ACC112 (cell line): ENCODE results near the gene NUDT9.
"Not testable (repeated sequence)": the region's sequence is repeated elsewhere in the genome, so short reads cannot be mapped to it uniquely, and the experiment has no call there.

ENCODE experiments used
- H2AFZ ChIP-seq: fragments of 200-600 bp; sonication (generic); one replicate; pipeline ENCODE4 v1.6.0; 2017; ENCODE audit warnings: antibody characterized with exemption, low read length; ENCODE audit not compliant: unreplicated experiment
- H3K27ac ChIP-seq: fragments of 200-600 bp; sonication (generic); 2 replicates; pipeline ENCODE4 v1.5.1; 2014; ENCODE audit warnings: low read depth, mild to moderate bottlenecking, antibody characterized with exemption, low read length, moderate library complexity
- H3K27me3 ChIP-seq: fragments of 200-600 bp; sonication (generic); 2 replicates; pipeline ENCODE4 v1.6.1; 2014; ENCODE audit warnings: mild to moderate bottlenecking, antibody characterized with exemption, low read length, moderate library complexity, mixed read lengths; ENCODE audit not compliant: insufficient read depth
- H3K36me3 ChIP-seq: fragments of 200-600 bp; sonication (generic); 2 replicates; pipeline ENCODE4 v1.6.1; 2016; ENCODE audit warnings: mild to moderate bottlenecking, antibody characterized with exemption, low read length, moderate library complexity, mixed read lengths; ENCODE audit not compliant: insufficient read depth
- H3K4me1 ChIP-seq: fragments of 200-600 bp; sonication (generic); one replicate; pipeline ENCODE4 v1.6.1; 2016; ENCODE audit warnings: low read length, mixed read lengths; ENCODE audit not compliant: insufficient read depth, unreplicated experiment, control insufficient read depth
- H3K4me3 ChIP-seq: fragments of 200-600 bp; sonication (generic); 2 replicates; pipeline ENCODE4 v1.5.1; 2014; ENCODE audit warnings: mild to moderate bottlenecking, low read depth, low read length
- H3K79me2 ChIP-seq: fragments of 200-600 bp; sonication (generic); one replicate; pipeline ENCODE4 v1.6.0; 2016; ENCODE audit warnings: low read length; ENCODE audit not compliant: control insufficient read depth, unreplicated experiment, insufficient read depth

NUDT9 gene

DNA sequence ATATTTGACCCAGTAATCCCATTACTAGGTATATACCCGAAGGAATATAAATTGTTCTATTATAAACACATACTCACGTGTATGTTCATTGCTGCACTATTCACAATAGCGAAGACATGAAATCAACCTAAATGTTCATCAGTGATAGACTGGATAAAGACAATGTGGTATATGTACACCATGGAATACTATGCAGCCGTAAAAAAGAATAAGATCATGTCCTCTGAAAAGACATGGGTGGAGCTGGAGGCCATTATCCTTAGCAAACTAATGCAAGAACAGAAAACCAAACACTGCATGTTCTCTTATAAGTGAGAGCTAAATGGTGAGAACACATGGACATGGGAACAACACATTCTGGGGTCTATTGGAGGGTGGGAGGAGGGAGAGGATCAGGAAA, 36.5 kb downstream of the NUDT9 start:
- H3K36me3 ChIP-seq = peaks cover 12% of the 10 kb centered on the region

DNA sequence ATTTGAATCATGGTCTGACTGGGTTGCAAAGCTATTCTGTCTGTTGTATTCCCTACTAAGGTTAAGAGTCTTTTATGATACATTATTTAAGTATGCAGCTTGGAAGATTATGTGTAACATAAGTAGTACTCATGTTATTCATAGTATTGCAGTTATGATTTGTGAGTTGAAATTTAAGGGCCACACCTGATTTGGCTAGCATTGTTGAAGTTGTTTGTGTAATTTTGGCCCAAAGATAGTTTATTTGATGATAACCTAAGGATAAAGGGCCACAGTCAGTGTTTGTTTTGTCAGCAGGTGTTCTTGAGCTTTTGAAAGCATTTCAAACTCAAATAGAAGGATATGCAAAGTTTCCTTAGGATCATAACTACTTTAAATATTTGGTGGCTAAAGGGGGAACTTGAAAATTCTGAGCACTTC, 38.9 kb downstream of the NUDT9 start:
- peaks cover 8% of the 10 kb centered on the region; the same call in 1 of the 2 replicates for H3K36me3 ChIP-seq
- no peaks in the 10 kb centered on the region for H3K4me1 ChIP-seq
- H3K79me2 ChIP-seq = no peaks in the 10 kb centered on the region
- no peak overlapping the region for H3K4me3 ChIP-seq
- no peaks in the 10 kb centered on the region for H3K27me3 ChIP-seq
- no peak overlapping the region for H2AFZ ChIP-seq
- H3K27ac ChIP-seq = no peak overlapping the region

More for the DNA sequence above, 36.5 kb downstream of the NUDT9 start:
- Histone ChIP-seq H2AFZ (no peak overlapping the region), H3K27ac (no peak overlapping the region), H3K4me1 (no peaks in the 10 kb centered on the region), H3K79me2 (no peaks in the 10 kb centered on the region), H3K27me3 (no peaks in the 10 kb centered on the region), H3K4me3 (no peak overlapping the region)

DNA sequence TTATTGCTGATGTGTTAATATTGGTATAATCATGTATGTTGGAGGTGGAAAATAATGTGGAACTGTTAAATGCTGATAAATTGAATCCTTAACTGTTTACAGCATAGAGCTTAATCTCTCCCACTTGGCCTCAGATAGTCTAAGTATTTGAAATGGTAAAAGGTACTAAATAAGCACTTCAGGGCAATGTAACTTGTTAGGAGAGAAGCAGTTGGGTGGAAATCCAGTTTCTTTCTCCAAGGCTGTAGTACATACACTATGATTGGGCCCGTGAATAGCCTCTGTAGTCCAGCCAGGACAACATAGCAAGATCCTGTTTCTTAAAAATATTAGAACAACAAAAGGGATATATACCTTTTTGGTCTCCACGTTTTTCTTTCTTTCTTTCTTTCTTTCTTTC, 39.7 kb downstream of the NUDT9 start:
- Histone ChIP-seq H3K36me3 (peaks cover 8% of the 10 kb centered on the region; the same call in 1 of the 2 replicates), H3K27ac (no peak overlapping the region), H3K4me1 (no peaks in the 10 kb centered on the region), H3K4me3 (no peak overlapping the region), H2AFZ (no peak overlapping the region), H3K79me2 (no peaks in the 10 kb centered on the region), H3K27me3 (no peaks in the 10 kb centered on the region)

DNA sequence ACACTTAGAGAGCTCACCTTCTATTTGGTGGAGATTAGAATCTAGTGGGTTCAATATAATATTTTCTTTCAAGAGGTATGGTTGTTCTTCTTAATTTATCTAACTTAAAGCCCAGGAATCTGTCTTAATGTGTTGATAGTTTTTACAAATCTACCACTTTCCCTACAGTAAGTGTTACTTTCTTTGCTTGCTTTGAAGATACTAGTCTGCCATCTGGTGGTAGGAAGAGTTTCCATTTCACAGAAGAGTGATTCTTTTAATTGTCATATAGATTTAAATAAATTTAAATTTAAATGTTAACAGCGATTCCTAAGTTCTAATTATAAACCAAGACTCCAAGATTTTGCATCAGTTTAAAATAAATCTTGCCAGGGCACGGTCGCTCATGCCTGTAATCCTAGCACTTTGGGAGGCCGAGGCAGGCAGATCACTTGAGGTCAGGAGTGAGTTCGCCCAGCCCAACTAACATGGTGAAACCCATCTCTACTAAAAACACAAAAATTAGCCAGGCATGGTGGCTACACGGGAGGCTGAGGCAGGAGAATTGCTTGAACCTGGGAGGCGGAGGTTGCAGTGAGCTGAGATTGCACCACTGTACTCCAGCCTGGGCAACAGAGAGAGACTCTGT, 43.5 kb downstream of the NUDT9 start:
- Histone ChIP-seq H3K79me2 (no peaks in the 10 kb centered on the region), H3K36me3 (no peaks in the 10 kb centered on the region), H3K4me3 (no peak overlapping the region), H3K27me3 (no peaks in the 10 kb centered on the region), H3K27ac (no peak overlapping the region), H3K4me1 (no peaks in the 10 kb centered on the region), H2AFZ (no peak overlapping the region)

DNA sequence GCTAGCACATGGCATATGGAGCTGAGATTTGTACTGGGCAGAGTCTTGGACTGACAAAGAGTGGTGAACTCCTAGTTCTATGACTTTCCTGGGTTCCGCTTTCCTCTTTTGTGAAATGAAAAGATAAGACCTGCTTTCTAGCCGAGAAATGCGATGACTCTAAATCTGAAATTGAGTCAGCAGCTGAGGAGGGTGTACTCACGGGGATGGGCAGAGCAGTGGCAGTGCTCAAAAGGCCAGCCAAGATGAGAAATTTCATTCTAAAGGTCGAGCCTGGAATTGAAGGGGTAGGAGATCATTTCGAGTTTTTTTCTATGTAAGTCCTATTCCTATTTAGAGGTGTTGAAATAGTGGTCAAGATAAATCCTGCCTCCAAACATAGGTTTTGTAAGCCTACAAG, 47.0 kb downstream of the NUDT9 start:
- H3K36me3 ChIP-seq = no peaks in the 10 kb centered on the region
- H3K27ac ChIP-seq = no peak overlapping the region
- H3K27me3 ChIP-seq = no peaks in the 10 kb centered on the region
- no peaks in the 10 kb centered on the region for H3K4me1 ChIP-seq
- H2AFZ ChIP-seq = no peak overlapping the region
- H3K4me3 ChIP-seq = no peak overlapping the region
- H3K79me2 ChIP-seq = no peaks in the 10 kb centered on the region

DNA sequence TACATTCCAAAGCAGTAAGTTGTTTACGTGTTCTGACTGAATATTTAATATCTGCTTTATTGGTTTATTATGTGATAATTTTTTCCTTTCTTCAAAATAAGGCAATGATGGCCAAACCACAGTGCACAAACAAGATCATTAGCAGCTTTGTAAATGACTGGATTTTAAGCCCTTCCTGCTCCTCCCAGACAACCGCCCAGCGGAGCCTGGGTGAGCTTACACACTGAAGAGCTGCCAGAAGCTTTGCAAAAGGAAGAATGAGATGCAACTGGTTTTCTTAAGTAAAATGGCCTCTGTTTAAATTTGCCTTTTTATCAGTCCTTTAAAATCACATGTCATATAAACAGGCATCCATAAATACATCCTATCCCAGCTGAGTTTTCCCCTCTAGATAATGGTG, 54.6 kb downstream of the NUDT9 start:
- Histone ChIP-seq H3K27ac (no peak overlapping the region), H3K4me3 (no peak overlapping the region), H2AFZ (no peak overlapping the region), H3K4me1 (no peaks in the 10 kb centered on the region), H3K79me2 (no peaks in the 10 kb centered on the region), H3K27me3 (no peaks in the 10 kb centered on the region), H3K36me3 (no peaks in the 10 kb centered on the region)

DNA sequence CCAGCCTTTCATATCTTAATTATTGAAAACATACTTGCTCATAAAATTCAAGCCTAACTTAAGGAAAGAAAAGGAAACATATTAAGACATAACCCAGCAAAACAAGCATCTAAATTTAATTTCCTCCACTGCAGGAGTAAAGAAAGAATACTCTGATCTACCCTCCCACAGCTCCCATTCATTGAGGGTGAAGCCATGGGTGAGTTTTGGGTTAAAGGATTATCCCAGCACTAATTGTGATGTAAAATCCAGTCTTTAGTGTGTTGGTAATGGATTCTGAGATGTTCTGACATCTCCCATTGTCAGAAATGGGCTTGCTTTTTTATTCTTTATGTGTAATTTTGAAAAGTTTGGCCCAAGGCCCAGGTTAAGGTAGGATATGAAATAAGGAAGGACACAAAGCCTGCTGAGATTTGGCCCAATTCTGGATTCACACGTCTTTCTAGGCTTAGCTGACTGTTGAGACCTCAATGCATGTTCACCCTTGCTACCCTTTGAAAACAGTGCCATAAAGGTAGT, 56.4 kb downstream of the NUDT9 start:
- Histone ChIP-seq H2AFZ (no peak overlapping the region), H3K36me3 (no peaks in the 10 kb centered on the region), H3K4me1 (no peaks in the 10 kb centered on the region), H3K27me3 (no peaks in the 10 kb centered on the region), H3K4me3 (no peak overlapping the region), H3K27ac (no peak overlapping the region), H3K79me2 (no peaks in the 10 kb centered on the region)

DNA sequence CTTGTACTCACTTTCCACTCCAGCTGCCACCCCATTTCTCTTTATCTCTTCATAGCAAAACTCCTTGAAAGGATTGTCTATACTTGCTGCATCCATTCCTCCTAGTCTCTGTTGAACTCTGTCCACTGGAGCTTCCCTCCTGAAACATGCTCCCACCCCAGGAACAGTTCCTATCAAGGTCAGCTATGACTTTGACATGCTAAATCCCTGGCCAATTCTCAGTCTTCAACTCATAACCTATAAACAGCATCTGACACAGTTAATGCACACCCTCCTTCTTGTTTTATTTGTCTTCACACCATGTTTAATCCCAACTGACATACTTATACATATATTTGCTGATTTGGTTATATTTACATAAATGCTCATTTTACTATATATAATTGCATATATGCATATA, 59.0 kb downstream of the NUDT9 start:
- no peak overlapping the region for H2AFZ ChIP-seq
- no peak overlapping the region for H3K27ac ChIP-seq
- H3K4me3 ChIP-seq = no peak overlapping the region
- H3K36me3 ChIP-seq = no peaks in the 10 kb centered on the region
- no peaks in the 10 kb centered on the region for H3K27me3 ChIP-seq
- no peaks in the 10 kb centered on the region for H3K79me2 ChIP-seq
- H3K4me1 ChIP-seq = no peaks in the 10 kb centered on the region

DNA sequence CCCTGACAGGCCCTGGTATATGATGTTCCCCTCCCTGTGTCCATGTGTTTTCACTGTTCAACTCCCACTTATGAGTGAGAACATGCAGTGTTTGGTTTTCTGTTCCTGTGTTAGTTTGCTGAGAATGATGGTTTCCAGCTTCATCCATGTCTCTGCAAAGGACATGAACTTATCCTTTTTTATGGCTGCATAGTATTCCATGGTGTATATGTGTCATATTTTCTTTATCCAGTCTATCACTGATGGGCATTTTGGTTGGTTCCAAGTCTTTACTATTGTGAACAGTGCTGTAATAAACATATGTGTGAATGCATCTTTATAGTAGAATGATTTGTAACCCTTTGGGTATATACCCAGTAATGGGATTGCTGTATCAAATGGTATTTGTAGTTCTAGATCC, 60.9 kb downstream of the NUDT9 start:
- not testable (repeated sequence) for H3K36me3 ChIP-seq, H3K4me3 ChIP-seq, H3K27ac ChIP-seq, H2AFZ ChIP-seq, H3K79me2 ChIP-seq, H3K27me3 ChIP-seq, H3K4me1 ChIP-seq

DNA sequence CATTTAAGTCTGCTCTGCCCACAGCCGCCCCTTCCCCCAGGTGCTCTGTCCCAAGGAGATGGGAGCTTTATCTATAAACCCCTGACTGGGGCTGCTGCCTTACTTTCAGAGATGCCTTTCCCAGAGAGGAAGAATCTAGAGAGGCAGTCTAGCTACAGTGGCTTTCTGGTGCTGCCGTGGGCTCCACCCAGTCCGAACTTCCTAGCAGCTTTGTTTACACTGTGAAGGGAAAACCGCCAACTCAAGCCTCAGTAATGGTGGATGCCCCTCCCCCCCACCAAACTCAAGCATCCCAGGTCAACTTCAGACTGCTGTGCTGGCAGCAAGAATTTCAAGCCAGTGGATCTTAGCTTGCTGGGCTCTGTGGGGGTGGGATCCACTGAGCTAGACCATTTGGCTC, 66.3 kb downstream of the NUDT9 start:
- H3K27ac ChIP-seq, H3K4me1 ChIP-seq, H3K4me3 ChIP-seq, H3K79me2 ChIP-seq, H2AFZ ChIP-seq, H3K36me3 ChIP-seq, H3K27me3 ChIP-seq: not testable (repeated sequence)

DNA sequence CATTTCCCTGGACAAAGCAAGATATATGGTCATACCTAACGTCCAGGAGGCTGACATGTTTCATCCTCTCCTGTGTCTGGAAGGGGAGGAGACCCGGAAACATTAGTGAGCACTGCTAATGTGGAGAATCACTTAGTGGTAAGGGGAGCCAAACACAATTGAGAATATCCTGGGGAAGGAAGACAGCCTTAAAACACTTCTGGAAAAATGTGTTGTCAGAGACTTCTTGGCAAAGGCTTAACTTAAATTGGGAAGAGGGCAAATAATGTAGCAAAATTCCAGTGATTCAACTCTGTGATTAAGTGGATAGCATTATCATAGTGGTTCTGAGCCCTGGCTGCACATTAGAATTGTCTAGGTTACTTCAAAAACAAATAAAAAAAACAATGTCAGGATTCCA, 67.3 kb downstream of the NUDT9 start:
- Histone ChIP-seq H3K36me3 (no peaks in the 10 kb centered on the region), H2AFZ (no peak overlapping the region), H3K4me3 (no peak overlapping the region), H3K79me2 (no peaks in the 10 kb centered on the region), H3K27me3 (no peaks in the 10 kb centered on the region), H3K27ac (no peak overlapping the region), H3K4me1 (no peaks in the 10 kb centered on the region)
